Liver (tissue), 9 donors: ENCODE results near the gene LVRN. TPM values are rescaled to one million over a fixed set of nuclear protein-coding genes. Genes with fewer than 3 reads are reported as not detected.

Experiments used
- DNase-seq: peaks from one replicate; pipeline ENCODE4 v3.0.0-alpha.2; 2017; ENCODE audit warnings: low spot score
- H3K27ac ChIP-seq, 2 donors: one replicate each; pipeline ENCODE4 v1.7.0; 2013; ENCODE audit warnings: inconsistent platforms in 2 of 2, low read length in 2 of 2, control low read depth in 1 of 2, low read depth in 1 of 2, mild to moderate bottlenecking in 1 of 2
- H3K27me3 ChIP-seq, 4 donors: one replicate each; pipeline versions ENCODE4 v1.6.1 to v1.7.0; 2013; ENCODE audit warnings: low read length in 3 of 4, inconsistent platforms in 1 of 4, mild to moderate bottlenecking in 1 of 4, moderate library complexity in 1 of 4; ENCODE audit not compliant: control insufficient read depth in 4 of 4, insufficient read depth in 4 of 4
- H3K36me3 ChIP-seq, 4 donors: one replicate each; pipeline versions ENCODE4 v1.6.1 to v1.7.0; 2013; ENCODE audit warnings: low read length in 3 of 4, mild to moderate bottlenecking in 3 of 4, low read depth in 1 of 4, moderate library complexity in 1 of 4; ENCODE audit not compliant: control insufficient read depth in 4 of 4, insufficient read depth in 3 of 4
- H3K4me1 ChIP-seq, 4 donors: one replicate each; pipeline versions ENCODE4 v1.6.1 to v1.7.0; 2013; ENCODE audit warnings: low read length in 3 of 4, mild to moderate bottlenecking in 3 of 4, moderate library complexity in 1 of 4; ENCODE audit not compliant: control insufficient read depth in 4 of 4, insufficient read depth in 4 of 4
- H3K4me3 ChIP-seq, 3 donors: one replicate each; pipeline versions ENCODE4 v1.6.1 to v1.7.0; 2013; ENCODE audit warnings: low read length in 3 of 3, control low read depth in 1 of 3, low read depth in 1 of 3, mild to moderate bottlenecking in 1 of 3
- H3K9ac ChIP-seq, 2 donors: one replicate each; pipeline ENCODE4 v1.7.0; 2013; ENCODE audit warnings: low read length in 2 of 2, mild to moderate bottlenecking in 2 of 2, moderate library complexity in 2 of 2, control low read depth in 1 of 2, low read depth in 1 of 2
- H3K9me3 ChIP-seq, 4 donors: one replicate each; pipeline versions ENCODE4 v1.6.1 to v1.7.0; 2013; ENCODE audit warnings: low read length in 3 of 4; ENCODE audit not compliant: control insufficient read depth in 4 of 4
- ATF3 ChIP-seq: IDR thresholded peaks from 2 replicates; pipeline ENCODE4 v1.6.1; 2016; ENCODE audit warnings: antibody characterized with exemption
- CTCF ChIP-seq: fragments of 150-350 bp; IDR thresholded peaks from 2 replicates; pipeline ENCODE4 v1.5.1; 2017; ENCODE audit warnings: improper control_type of control experiment, low read depth, low read length; ENCODE audit not compliant: missing input control
- EGR1 ChIP-seq, 2 donors: IDR thresholded peaks; 2 replicates each; pipeline ENCODE4 v1.6.1; 2016 to 2018; ENCODE audit warnings: antibody characterized with exemption in 2 of 2, low read depth in 2 of 2
- FOXA1 ChIP-seq: IDR thresholded peaks from 2 replicates; pipeline ENCODE4 v1.6.1; 2016; ENCODE audit warnings: antibody characterized with exemption
- FOXA2 ChIP-seq: IDR thresholded peaks from 2 replicates; pipeline ENCODE4 v1.6.1; 2016; ENCODE audit warnings: antibody characterized with exemption
- GABPA ChIP-seq, 2 donors: IDR thresholded peaks in 1 of 2; conservative IDR thresholded peaks in 1 of 2; 2 replicates each; pipeline ENCODE4 v1.6.1; 2016; ENCODE audit warnings: antibody characterized with exemption in 2 of 2, mild to moderate bottlenecking in 1 of 2, moderate library complexity in 1 of 2
- HNF4A ChIP-seq, 2 donors: conservative IDR thresholded peaks; 2 replicates each; pipeline ENCODE4 v1.6.1; 2016; ENCODE audit warnings: antibody characterized with exemption in 2 of 2, mild to moderate bottlenecking in 2 of 2
- HNF4G ChIP-seq: IDR thresholded peaks from 2 replicates; pipeline ENCODE4 v1.6.1; 2016; ENCODE audit warnings: antibody characterized with exemption
- JUND ChIP-seq, 2 donors: IDR thresholded peaks; 2 replicates each; pipeline ENCODE4 v1.6.1; 2016; ENCODE audit warnings: antibody characterized with exemption in 2 of 2
- MAX ChIP-seq: IDR thresholded peaks from 2 replicates; pipeline ENCODE4 v1.6.1; 2016; ENCODE audit warnings: antibody characterized with exemption
- NR2F2 ChIP-seq: IDR thresholded peaks from 2 replicates; pipeline ENCODE4 v1.6.1; 2016; ENCODE audit warnings: antibody characterized with exemption
- RAD21 ChIP-seq, 2 donors: IDR thresholded peaks; 2 replicates each; pipeline ENCODE4 v1.6.1; 2016; ENCODE audit warnings: antibody characterized with exemption in 2 of 2, mild to moderate bottlenecking in 2 of 2
- REST ChIP-seq: IDR thresholded peaks from 2 replicates; pipeline ENCODE4 v1.6.1; 2016; ENCODE audit warnings: antibody characterized with exemption, mild to moderate bottlenecking
- RXRA ChIP-seq, 2 donors: IDR thresholded peaks; 2 replicates each; pipeline ENCODE4 v1.6.1; 2017 to 2018; ENCODE audit warnings: antibody characterized with exemption in 2 of 2, mild to moderate bottlenecking in 1 of 2
- SP1 ChIP-seq: IDR thresholded peaks from 2 replicates; pipeline ENCODE4 v1.6.1; 2018; ENCODE audit warnings: antibody characterized with exemption, mild to moderate bottlenecking
- TAF1 ChIP-seq: conservative IDR thresholded peaks from 2 replicates; pipeline ENCODE4 v1.6.1; 2016; ENCODE audit warnings: antibody characterized with exemption, mild to moderate bottlenecking
- YY1 ChIP-seq: IDR thresholded peaks from 2 replicates; pipeline ENCODE4 v1.6.1; 2016; ENCODE audit warnings: antibody characterized with exemption, mild to moderate bottlenecking
- ZBTB33 ChIP-seq: IDR thresholded peaks from 2 replicates; pipeline ENCODE4 v1.6.1; 2016; ENCODE audit warnings: antibody characterized with exemption
- WGBS: extraction: QIAGEN DNeasy Blood & Tissue Kit; methylation state at CpG from one replicate; pipeline ENCODE4 v1.1.7; 2013; 5-methylcytosine and 5-hydroxymethylcytosine counted together
- polyA plus RNA-seq, 2 donors: library from polyadenylated mRNA; stranded (reverse) in 1 of 2; unstranded in 1 of 2; fragments of 200-250 nt in 1 of 2; fragments of >200 nt in 1 of 2; fragmentation: Nextera tagmentation in 1 of 2; extraction: Ambion mirVana in 1 of 2; gene quantifications; one replicate each; pipeline versions ENCODE4 v1.2.1 to v1.2.3, GENCODE V29; 2013 to 2015
- total RNA-seq, 2 donors: library from RNA; depleted of rRNA; stranded (reverse); fragments of >200 nt; gene quantifications; one replicate each; pipeline ENCODE4 v1.2.3, GENCODE V29; 2014
- donor health status: healthy.
- donor health status: healthy.
- donor health status: healthy.
- donor health status: healthy.
- donor health status: healthy.

LVRN gene
- total and polyA plus RNA-seq, 4 donors = 0.05 to 0.17 (median 0.11) TPM; not detected in 1

- Histone ChIP-seq H3K36me3 (no peaks in the 10 kb centered on the region), H3K4me1 (no peaks in the 10 kb centered on the region), H3K4me3 (no peak overlapping the region), H3K27me3 (no peaks in the 10 kb centered on the region), H3K9me3 (no peaks in the 10 kb centered on the region), H3K27ac (no peak overlapping the region), H3K9ac (no peak overlapping the region)
- DNase-seq = no peak
- TF ChIP-seq YY1 (no peak), ZBTB33 (no peak), NR2F2 (no peak), HNF4A (conservative IDR thresholded peaks at IDR 0.05) (no peak), FOXA2 (no peak), ATF3 (no peak), JUND (IDR thresholded peaks at IDR 0.05) (no peak), MAX (no peak), EGR1 (IDR thresholded peaks at IDR 0.05; ENCODE audit: low read depth in 2 of 2) (no peak), RXRA (IDR thresholded peaks at IDR 0.05) (no peak), CTCF (no peak), HNF4G (no peak), SP1 (no peak), FOXA1 (no peak), REST (no peak), TAF1 (no peak), RAD21 (IDR thresholded peaks at IDR 0.05) (no peak), GABPA (IDR thresholded peaks at IDR 0.05 in 1 of 2, conservative IDR thresholded peaks at IDR 0.05 in 1 of 2) (no peak)
- WGBS = 79% methylated on average over 10 of the region's 10 CpGs
Measured at GRCh38 chr5:115985802-115986757, 23.8 kb downstream of the LVRN start.
